ENCODE data around the gene CCT5.

The CCT5 gene

DNA sequence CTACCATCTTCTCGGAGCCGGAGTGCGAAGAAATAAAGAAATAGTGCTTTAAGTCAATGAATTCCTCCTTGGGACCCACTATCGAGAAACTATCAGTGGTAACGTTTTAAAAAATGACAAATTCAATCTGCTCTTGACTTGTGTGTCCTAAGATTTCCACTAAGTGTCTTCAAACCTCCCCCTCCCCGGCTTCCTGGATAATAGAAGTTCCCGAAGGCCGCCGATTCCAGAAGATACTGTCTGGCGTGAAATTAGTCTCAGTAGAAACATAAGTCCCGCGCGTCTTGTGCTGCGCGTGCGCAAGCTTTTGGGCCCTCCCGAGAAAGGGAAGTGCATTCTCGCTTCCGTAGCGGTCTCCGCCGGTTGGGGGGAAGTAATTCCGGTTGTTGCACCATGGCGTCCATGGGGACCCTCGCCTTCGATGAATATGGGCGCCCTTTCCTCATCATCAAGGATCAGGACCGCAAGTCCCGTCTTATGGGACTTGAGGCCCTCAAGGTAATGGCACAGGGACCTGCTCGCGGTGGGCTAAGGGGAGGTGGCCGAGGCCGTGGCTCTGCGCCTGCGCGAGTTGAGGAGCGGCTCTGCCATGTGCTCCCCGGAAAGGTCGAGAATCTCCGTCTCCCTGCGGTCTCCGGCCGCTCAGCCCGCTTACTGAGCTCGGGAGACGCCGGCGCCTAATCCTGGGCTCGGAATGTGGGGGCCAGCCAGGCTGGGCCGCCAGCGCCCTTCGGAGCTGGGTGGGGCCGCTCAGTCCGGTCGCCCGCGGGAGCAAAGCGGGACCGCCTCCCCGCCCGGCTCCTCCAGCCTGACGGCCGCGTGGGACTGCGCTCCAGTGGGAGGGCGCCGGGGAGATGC is at the start of gene CCT5:
Gene CCT5 (plus strand): TSS at position 333 of the 858 bp plus-strand sequence. CDS start 61 bp downstream, at position 394.
- DNase-seq (ENCODE audit: low read depth), result peak; percentile 80

DNA sequence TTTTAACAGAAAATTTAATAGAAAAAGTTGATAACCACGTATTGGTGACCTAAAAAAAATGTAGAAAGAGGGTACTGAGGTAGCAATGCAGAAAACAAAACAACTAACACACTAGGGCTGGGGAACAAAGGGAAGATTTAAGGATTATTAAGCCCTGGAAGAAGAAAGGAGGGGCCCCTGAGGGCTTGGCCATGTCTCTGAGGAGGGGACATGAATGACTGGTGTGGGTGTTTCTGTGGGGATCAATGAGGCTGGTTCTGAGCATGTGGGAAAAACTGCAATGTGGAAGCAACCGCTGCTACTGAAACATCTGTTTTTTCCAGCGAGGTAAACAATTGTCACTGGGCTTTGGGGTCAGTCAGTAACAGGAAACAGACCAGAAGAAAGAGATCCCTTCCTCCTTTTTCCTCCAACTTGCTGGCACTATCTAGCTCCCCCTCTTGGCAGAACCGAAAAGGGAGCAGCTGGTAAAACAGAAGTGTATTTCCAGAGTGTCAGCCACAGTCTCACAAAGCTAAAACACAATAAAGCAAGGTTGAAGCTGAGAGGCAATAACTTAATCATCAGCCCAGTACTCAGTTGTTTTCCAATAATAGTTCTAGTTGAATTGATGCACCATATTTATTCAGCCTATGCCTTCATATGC is 48.7 kb upstream of the CCT5 start:
- DNase-seq (ENCODE audit: low read depth), result no peak

- no peak for DNase-seq (ENCODE audit: low read depth)
Observed at GRCh38 chr5:10202089-10202910, 47.8 kb upstream of the CCT5 start.

DNA sequence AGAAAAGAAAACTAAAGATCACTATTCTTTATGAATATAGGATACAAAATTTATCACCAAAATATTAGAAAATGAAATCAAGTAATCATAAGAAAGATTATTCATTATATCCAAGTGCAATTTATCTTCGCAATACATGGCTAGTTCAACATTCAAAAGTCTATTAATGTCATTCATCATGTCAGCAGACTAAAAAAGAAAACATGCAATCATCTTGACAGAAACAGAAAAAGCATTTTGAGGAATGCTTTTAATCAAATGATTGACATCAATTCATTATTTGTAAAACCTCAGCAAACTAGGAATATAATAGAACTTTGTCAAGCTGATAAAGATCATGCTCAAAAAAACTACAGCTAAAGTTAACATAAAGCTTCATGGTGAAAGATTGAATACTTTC is 41.1 kb upstream of the CCT5 start:
- no peak for DNase-seq (ENCODE audit: low read depth)

DNA sequence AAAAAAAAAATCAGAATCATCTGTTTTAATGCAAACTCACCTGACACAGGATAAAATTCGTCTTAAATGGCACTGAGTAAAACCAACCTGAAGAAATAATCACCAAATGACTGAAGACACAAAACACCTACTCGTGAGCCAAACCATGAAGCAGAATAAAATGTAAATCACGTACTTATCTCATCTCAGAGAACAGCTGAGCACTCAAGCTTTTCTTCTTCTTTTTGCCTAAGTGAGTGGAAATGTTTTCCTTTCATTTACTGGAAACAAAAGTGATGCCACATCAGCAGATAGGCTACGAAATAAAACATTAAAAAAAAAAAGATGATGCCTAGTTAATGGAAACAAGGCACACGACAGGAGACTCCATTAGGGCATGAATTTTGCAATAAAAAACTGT is 36.8 kb upstream of the CCT5 start:
- DNase-seq (ENCODE audit: low read depth), result no peak

GRCh38 chr5:10214041-10214440 is 36.0 kb upstream of the CCT5 start:
- no peak for DNase-seq (ENCODE audit: low read depth)

GRCh38 chr5:10215366-10215765 is 34.7 kb upstream of the CCT5 start:
- no peak for DNase-seq (ENCODE audit: low read depth)

GRCh38 chr5:10216107-10216506 is 34.0 kb upstream of the CCT5 start:
- no peak for DNase-seq (ENCODE audit: low read depth)

DNA sequence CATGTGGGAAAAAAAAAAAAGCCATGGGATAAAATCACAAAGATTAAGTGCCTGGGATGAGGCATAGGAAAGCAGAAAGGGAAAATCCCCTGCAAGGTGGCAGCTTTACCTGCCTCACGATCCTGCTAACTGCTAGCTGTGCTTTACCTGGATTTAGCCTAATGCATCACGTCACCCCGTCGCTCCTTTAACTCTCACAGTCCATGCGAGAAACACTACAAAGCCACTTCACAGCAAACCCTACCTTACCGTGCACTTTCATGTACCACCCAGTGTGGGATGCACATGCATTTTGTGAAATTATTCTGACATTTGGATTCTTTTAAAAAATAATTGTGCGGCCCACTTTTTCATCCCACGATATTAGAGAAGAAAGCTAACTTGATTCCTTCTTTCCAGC is 31.4 kb upstream of the CCT5 start:
- no peak for DNase-seq (ENCODE audit: low read depth)

DNA sequence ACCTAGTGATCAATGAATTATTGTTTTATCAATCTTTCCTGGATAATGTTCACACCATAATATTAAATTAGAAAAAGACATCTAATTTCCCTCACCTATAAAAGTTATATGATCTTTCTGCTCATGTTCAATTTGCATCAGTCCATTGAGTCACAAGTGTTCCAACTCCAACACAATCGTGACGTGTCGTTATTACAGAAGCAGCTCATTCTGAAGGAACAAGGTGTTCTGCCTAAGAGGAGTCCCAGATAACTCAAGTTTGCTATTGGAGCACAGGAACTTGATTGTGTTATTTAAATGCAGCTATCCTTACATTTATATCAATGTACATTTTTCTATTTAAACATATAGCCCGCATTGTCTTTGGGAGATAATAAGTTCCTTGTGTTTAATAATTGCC is 31.0 kb upstream of the CCT5 start:
- no peak for DNase-seq (ENCODE audit: low read depth)

GRCh38 chr5:10220248-10220647 is 29.8 kb upstream of the CCT5 start:
- no peak for DNase-seq (ENCODE audit: low read depth)

DNA sequence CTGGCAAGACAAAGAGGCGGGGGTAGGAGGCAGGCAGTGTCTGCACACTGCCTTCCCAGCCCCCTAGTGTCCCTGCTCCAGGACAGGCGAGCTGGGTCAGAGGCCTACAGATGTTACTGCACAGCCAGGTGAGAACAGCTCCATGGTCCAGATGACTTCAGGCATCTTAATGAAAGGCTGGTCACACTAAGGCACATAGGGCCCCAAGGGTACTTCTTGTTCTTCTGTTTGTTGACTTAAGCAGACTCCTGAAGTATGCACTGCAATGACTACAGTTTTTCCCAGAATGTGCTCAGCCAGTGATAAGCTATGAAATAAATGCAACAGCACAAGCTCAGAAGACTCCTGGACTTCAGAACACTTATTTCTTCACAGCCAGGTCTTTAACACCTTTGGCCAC is 27.8 kb upstream of the CCT5 start:
- no peak for DNase-seq (ENCODE audit: low read depth)

- no peak for DNase-seq (ENCODE audit: low read depth)
Observed at GRCh38 chr5:10227379-10227778, 22.7 kb upstream of the CCT5 start.

- no peak for DNase-seq (ENCODE audit: low read depth)
Observed at GRCh38 chr5:10228288-10228687, 21.8 kb upstream of the CCT5 start.

DNA sequence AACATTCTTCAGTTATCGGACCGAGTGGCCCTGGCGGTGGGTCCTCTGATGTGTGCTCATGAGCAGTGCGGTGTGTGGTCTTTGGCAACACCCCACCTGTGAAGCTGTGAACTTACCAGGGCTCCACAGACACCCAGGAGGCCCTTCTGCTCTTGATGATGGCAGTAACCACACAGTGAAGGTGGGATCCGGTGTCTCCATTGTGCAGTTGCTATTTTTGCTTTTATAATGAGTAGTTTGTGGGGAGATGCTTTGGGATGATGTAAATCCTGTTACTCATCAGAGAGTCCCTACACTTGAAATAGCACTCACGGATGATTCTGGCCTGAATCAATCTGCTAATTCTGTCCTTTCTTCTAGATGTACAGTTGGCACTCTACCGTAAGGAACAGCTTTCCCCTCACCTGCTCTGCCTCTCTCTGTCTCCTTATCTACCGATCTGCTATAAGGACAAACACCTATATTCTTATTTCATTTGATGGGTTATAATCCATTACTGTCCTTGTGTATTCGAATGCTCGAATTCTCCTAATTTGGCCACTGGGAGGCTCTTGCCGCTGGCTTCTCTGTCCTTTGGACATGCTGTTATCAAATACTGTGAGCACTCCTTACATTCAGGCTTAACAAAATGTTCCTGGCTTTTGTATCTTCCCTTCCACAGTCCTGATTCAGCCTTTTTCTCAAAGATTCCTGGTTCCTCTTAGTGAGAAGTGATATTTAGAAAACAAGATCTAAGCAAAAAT is 20.6 kb upstream of the CCT5 start:
- no peak for DNase-seq (ENCODE audit: low read depth)

GRCh38 chr5:10232386-10232785 is 17.7 kb upstream of the CCT5 start:
- DNase-seq (ENCODE audit: low read depth), result no peak

DNA sequence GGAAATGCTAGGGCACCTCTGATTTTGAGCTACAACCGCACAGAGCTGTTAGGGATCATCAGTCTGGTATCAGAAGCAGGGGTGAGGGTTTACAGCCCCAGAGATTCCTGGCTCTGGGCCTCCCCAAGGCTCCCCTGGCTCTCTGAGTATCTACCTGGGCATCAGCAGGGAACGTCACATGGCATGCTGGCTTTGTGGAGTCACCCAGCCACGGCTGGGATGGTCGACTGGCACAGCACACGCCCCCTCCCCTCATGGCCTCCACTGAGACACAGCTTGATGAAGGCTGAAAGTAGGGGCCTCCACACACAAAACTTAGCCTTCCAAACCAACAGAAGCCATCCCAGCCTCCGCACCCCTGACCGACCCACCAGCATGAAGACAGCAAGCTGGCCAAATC is 17.1 kb upstream of the CCT5 start:
- no peak for DNase-seq (ENCODE audit: low read depth)

GRCh38 chr5:10233505-10233904 is 16.6 kb upstream of the CCT5 start:
- DNase-seq (ENCODE audit: low read depth), result no peak

DNA sequence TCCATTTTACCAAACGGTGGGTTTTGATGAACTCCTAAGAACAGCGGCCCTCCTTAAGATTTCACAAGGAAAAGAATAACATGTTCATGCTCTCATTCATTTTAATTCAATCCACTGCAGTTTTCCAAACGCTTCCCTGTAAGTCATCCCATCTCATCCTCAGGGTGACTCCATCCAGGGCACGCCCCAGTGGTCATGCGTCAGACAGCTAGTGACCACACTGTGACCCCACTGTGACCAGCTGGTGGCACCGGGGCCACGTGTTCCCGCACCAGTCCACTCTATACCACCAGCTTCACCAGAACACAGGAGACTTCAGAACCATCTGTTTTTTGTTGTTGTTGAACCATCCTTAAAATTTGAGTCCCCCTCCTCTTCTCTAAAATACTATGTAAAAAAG is 14.7 kb upstream of the CCT5 start:
- DNase-seq (ENCODE audit: low read depth), result no peak

DNA sequence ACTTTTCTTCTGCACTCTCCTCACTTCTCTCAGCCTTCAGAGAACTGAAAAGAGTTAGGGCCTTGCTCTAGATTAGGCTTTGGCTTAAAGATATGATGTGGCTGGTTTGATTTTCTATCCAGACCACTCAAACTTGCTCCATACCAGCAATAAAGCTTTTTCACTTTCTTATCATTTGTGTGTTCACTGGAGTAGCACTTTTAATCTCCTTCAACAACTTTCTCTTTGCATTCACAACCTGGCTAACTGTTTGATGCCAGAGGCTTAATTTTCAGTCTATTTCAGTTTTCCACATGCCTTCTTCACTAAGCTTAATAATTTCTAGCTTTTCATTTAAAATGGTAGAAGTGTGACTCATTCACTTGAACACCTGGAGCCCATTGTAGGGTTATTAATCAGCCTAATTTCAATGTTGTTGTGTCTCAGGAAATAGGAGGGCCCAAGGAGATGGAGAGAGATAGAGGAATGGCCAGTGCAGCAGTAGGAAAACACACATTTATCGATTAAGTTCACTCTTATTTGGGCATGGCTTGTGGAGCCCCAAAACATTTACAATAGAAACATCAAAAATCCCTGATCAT is 6.3 kb upstream of the CCT5 start:
- DNase-seq (ENCODE audit: low read depth), result no peak

DNA sequence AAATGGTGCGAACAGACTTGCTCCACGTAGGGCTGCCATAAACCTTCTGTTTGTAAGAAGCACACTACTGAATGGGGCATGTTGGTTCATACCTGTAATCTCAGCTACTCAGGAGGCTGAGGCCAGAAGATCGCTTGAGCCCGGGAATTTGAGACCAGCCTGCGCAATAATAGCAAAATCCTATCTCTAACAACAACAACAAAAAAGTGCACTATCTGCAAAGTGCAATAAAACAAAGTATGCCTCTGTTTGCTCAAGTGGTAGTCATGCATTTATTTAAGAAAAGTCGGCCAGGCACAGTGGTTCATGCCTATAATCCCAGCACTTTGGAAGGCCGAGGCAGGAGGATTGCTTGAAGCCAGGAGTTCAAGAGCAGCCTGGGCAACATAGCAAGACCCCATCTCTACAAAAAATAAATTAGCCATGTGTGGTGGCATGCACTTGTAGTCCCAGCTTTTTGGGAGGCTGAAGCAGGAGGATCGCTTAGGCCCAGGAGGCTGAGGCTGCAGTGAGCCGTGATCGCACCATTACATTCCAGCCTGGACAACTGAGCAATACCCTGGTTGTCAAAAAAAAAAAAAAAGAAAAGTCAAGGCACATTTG is 5.6 kb upstream of the CCT5 start:
- DNase-seq (ENCODE audit: low read depth), result no peak

Measured in activated gamma-delta T cell treated with anti-CD3 and anti-CD28 coated beads, Interleukin-2, amount 50 U/mL, for 16 hours (primary cell).